RWPE1 (cell line): Measurements from ENCODE around the gene AGRN.

ENCODE experiments used
- CTCF ChIA-PET: fragments of 350-600 bp; sonication (Branson Sonifier 250); formaldehyde crosslinking; extraction: SDS; loops from one replicate; lab custom pipeline; 2021; lab: Yijun Ruan, JAX
- POLR2A ChIA-PET: fragments of 400-600 bp; formaldehyde crosslinking; extraction: SDS; loops from one replicate; lab custom pipeline; 2020; ENCODE audit warnings: antibody characterized with exemption; ENCODE audit not compliant: low non-redundant PET; lab: Yijun Ruan, JAX
- DNase-seq: peaks from one replicate; pipeline ENCODE4 v3.0.0; 2012; ENCODE audit warnings: low spot score
- H3K27ac ChIP-seq: fragments of 450-650 bp; 2 replicates; pipeline ENCODE4 v1.5.1; 2017
- TF ChIP-seq, protein P1 (sequence below): fragments of 450-650 bp; conservative IDR thresholded peaks from 2 replicates; pipeline ENCODE4 v1.5.1; 2017; ENCODE audit warnings: low read depth, mild to moderate bottlenecking

Gene AGRN

DNA sequence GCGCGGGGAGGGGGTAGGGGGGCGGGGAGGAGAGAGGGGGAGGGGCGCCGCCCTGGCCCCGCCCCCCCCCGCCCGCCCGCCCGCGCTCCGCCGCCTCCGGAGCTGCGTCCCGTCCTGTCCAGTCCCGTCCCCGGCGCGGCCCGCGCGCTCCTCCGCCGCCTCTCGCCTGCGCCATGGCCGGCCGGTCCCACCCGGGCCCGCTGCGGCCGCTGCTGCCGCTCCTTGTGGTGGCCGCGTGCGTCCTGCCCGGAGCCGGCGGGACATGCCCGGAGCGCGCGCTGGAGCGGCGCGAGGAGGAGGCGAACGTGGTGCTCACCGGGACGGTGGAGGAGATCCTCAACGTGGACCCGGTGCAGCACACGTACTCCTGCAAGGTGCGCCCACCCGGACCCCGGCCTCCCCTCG is at the start of gene AGRN:
Gene AGRN (plus strand): TSS at position 121 of the 405 bp plus-strand sequence. CDS start 53 bp downstream, at position 174.
- H3K27ac ChIP-seq, result peak within 1 kb of the TSS; percentile 98
- TF ChIP-seq, protein P1, sequence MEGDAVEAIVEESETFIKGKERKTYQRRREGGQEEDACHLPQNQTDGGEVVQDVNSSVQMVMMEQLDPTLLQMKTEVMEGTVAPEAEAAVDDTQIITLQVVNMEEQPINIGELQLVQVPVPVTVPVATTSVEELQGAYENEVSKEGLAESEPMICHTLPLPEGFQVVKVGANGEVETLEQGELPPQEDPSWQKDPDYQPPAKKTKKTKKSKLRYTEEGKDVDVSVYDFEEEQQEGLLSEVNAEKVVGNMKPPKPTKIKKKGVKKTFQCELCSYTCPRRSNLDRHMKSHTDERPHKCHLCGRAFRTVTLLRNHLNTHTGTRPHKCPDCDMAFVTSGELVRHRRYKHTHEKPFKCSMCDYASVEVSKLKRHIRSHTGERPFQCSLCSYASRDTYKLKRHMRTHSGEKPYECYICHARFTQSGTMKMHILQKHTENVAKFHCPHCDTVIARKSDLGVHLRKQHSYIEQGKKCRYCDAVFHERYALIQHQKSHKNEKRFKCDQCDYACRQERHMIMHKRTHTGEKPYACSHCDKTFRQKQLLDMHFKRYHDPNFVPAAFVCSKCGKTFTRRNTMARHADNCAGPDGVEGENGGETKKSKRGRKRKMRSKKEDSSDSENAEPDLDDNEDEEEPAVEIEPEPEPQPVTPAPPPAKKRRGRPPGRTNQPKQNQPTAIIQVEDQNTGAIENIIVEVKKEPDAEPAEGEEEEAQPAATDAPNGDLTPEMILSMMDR, result no peak
- ChIA-PET CTCF (interaction anchor here (0.7 kb wide), 1 partner anchor 44 kb away, joined by 3 read pairs; no protein-coding TSS in a partner anchor), POLR2A (interaction anchor here (0.6 kb wide), 1 partner anchor 98 kb away, joined by 4 read pairs; no protein-coding TSS in a partner anchor)
- no peak for DNase-seq

- TF ChIP-seq, protein P1, result no peak
- ChIA-PET CTCF (no interaction called here), POLR2A (no interaction called here)
- no peak for DNase-seq
- H3K27ac ChIP-seq, result no peak overlapping the region
These were observed 49.5 kb upstream of the AGRN start for GRCh38 chr1:970242-970972.

GRCh38 chr1:970973-971730 is 48.8 kb upstream of the AGRN start:
- TF ChIP-seq, protein P1, result no peak
- no peak for DNase-seq
- no peak overlapping the region for H3K27ac ChIP-seq
- CTCF ChIA-PET, result no interaction called here
- POLR2A ChIA-PET, result no interaction called here

- no peak for DNase-seq
- TF ChIP-seq, protein P1, result no peak
- POLR2A ChIA-PET, result no interaction called here
- no peak overlapping the region for H3K27ac ChIP-seq
- CTCF ChIA-PET, result interaction anchor here (0.9 kb wide), 1 partner anchor 30 kb away, joined by 4 read pairs; no protein-coding TSS in a partner anchor
These were observed 48.0 kb upstream of the AGRN start for GRCh38 chr1:971751-972506.

DNA sequence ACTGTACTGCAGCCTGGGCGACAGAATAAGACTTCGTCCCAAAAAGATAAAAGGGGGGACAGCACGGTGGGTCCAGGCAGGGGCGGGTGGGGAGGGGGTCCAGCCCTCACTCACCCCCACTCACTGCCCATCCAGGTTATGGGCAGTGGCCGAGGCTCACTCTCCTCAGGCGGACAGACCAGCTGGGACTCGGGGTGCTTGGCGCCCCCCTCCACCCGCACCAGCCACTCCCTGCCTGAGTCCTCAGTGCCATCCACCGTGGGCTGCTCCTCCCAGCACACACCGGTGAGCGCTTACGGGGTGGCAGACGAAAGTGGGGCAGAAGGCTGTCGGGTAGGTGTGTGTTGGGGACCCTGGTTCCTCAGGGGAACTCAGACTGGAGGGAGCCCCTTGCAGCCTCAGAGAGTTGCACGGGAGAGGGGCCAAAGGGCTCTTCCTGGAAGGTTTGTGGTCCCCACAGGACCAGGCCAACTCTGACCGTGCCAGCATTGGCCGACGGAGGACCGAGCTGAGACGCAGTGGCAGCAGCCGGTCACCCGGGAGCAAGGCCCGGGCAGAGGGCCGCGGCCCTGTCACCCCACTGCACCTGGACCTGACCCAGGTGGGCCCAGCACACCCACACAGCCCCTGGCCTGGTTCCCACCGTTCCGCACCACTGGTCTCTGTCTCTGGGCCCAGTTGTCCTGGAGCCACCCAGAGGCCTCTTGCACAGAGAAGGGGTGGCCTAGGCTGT is 47.0 kb upstream of the AGRN start:
- DNase-seq, result no peak
- CTCF ChIA-PET, result no interaction called here
- TF ChIP-seq, protein P1, result no peak
- H3K27ac ChIP-seq, result no peak overlapping the region
- POLR2A ChIA-PET, result no interaction called here
